RPMI7951 (cell line): ENCODE results near the gene PDZRN3. TPM values are rescaled to one million over a fixed set of nuclear protein-coding genes. Genes with fewer than 3 reads are reported as not detected.

Experiments used
- DNase-seq: peaks from one replicate; pipeline ENCODE4 v3.0.0-alpha.2; 2012; ENCODE audit warnings: low read depth
- total RNA-seq: library from RNA; depleted of rRNA; stranded (reverse); fragments of >200 nt; shearing (Covaris generic); gene quantifications from 2 replicates; pipeline ENCODE4 v1.2.3, GENCODE V29; 2014; rRNA removed

The PDZRN3 gene
- total RNA-seq = 3.5 and 3.8 TPM in 2 replicates

GRCh38 chr3:73624821-73625665 is at the start of gene PDZRN3:
Gene PDZRN3 (minus strand): TSS chr3:73624941.
- peak; percentile 64 for DNase-seq

- no peak for DNase-seq
Observed at GRCh38 chr3:73674280-73674679, 49.5 kb upstream of the PDZRN3 start.

GRCh38 chr3:73669260-73669659 is 44.5 kb upstream of the PDZRN3 start:
- DNase-seq = peak; percentile 46

DNA sequence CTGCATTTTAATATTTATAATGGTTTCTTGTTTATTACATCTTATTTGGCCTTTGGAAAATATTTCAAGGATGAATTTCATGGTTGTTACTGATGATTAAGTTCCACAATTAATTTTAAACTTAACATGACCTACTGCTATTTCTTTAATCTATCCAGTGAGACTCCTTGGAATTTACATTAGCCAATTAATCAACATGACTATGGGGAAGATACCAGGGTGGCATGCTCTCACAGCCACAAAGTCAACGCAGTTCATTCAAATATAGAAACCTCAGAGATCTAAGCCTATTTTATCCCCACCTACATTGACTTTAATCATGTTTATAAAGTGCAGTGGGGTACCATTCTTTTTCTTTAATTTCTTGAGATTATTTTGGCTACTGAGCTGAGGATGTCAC is 43.6 kb upstream of the PDZRN3 start:
- DNase-seq = no peak

- no peak for DNase-seq
Observed at GRCh38 chr3:73667889-73668288, 43.1 kb upstream of the PDZRN3 start.

DNA sequence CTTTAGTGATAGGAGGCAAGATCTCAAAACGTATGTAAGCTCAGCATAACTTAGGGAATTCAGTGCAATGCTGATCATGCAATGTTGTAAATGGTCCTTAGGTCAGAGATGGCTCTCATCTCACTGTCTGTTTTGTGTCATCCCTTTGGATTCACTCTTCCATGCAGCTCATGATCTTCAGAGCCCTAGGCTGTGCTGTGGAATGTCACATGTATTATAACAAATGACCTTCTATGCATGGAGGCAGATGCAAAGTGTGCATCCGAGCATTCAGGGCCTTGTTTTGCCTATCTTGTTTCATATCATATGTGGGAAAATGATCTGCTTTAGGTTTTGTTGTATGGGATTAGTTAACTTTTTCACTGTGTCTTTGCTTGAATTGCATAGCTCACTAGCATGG is 40.5 kb upstream of the PDZRN3 start:
- no peak for DNase-seq

GRCh38 chr3:73664389-73664788 is 39.6 kb upstream of the PDZRN3 start:
- DNase-seq = no peak

GRCh38 chr3:73663495-73663894 is 38.8 kb upstream of the PDZRN3 start:
- DNase-seq = no peak

GRCh38 chr3:73661265-73661664 is 36.5 kb upstream of the PDZRN3 start:
- DNase-seq = peak; percentile 10

GRCh38 chr3:73658227-73658626 is 33.5 kb upstream of the PDZRN3 start:
- DNase-seq = no peak

- DNase-seq = no peak
Observed at GRCh38 chr3:73657186-73657585, 32.4 kb upstream of the PDZRN3 start.

DNA sequence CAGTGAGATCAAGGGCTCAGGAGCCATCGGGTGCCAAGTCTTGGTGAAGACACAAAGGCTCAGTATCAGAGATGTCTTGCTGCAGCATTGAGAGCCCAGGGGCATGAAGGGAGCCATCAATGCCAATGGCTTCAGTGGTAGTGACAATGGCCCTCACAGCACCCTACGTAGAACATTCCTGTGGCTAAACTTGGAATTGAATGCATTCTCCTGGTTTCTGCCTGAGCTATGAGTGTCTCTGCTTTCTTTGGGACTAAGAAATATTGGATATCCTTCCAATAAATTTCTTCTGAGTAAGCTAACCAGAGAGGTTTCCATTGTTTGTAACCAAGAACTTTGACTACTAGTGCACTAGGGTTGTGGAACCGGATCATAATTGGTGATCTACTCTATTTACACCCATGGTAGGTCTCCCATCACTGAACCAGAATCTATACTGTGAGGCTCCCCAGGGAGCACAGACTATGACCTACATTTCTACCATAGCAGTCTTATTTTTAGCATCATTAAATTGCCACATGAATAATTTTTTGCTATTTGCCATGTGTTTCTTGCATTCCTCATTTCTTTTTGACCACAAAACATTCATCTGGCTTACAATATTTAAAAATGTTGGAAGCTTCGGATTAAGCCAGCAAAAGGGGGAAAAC is 31.6 kb upstream of the PDZRN3 start:
- DNase-seq = peak; percentile 35

- no peak for DNase-seq
Observed at GRCh38 chr3:73655197-73655596, 30.5 kb upstream of the PDZRN3 start.

DNA sequence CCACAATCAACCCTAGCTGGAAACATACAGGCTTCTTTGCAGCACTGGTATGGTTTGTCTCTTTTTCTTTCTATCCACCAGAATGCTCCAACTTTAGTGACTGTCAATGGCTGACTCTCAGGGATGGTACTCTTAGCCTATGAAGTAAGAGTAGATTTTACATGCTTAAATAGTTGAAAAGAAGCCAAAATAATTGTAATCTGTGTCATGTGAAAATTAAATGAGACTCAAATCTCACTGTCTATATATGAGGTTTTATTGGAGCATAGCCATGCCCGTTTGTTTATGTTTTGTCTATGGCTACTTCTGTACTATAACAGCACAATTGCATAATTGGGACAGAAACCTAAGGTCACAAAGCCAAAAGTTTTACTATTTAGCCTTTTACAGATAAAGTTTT is 29.1 kb upstream of the PDZRN3 start:
- DNase-seq = no peak

GRCh38 chr3:73653351-73653750 is 28.6 kb upstream of the PDZRN3 start:
- DNase-seq = no peak

DNA sequence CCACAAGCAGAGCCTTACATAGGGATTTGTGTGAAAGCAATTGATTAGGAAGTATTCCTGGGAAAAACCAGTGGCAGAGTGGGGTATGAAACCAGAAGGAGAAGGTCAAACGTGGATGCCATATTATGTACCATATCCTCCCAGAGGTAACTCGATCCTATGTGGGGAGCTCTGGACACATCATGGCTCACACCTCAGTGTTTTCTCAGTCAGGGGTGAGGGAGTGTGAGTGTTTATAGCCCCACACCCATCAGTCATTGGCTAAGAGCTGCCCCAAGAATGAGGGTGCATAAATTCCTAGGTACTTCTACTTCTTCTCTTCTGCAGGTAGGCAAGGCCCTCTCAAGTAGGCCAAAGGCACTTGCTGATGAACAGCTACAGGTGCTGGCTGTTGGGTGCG is 28.2 kb upstream of the PDZRN3 start:
- no peak for DNase-seq

GRCh38 chr3:73637042-73637441 is 12.3 kb upstream of the PDZRN3 start:
- peak; percentile 49 for DNase-seq

DNA sequence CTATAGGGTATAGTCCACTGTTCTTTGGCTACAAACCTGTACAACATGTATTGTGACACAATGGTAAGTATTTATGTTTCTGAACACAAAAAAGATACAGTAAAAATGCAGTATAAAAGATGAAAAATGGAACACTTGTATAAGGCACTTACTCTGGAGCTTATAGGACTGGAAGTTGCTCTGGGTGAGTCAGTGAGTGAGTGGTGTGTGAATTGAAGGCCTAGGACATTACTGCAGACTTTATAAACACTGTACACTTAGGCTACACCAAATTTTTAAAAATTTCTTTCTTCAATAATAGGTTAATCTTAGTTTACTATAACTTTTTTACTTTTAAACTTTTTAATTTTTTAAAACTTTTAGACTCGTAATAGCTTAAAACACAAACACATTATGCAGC is 10.5 kb upstream of the PDZRN3 start:
- no peak for DNase-seq

DNA sequence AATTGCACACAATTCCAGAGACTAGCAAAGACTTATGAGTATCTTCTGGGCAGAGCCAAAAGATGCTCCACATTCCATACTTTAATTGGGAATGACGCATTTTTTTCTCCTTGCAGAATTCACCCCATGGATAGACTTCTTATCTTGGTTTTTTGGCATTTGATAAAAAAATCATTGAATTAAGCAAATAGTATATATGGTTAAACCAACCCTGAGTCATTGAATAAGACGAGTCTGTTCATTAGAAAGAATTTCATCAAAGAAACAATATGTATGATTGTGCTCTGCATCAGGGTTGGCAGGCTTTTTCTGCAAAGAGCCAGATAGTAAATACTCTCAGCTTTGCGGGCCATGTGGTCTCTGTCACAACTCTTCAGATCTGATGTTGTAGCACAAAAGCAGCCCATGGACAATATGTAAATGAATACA is 9.2 kb upstream of the PDZRN3 start:
- DNase-seq = peak; percentile 27

DNA sequence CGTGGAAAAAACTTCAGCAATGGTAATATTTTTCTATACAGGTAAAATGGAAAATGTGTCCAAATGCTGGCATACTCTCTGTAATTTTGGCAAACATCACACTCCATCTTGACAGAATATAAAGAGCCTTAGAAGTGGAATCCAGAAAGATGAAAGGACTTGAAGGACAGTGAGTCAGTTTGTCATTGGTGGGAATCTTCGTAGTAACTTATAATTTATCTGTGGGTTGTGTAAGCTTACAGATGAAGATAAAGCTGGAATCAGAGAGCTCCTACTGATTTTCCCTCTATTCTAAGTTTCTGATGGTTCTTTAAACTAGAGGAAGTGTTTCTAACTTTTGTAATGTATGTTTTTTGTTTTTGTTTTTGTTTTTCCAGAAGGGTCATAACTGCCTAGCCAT is 8.7 kb upstream of the PDZRN3 start:
- DNase-seq = no peak

- DNase-seq = no peak
Observed at GRCh38 chr3:73626106-73626505, 1.4 kb upstream of the PDZRN3 start.

GRCh38 chr3:73624017-73624820 is 522 bp downstream of the PDZRN3 start:
- peak; percentile 53 for DNase-seq
